HepG2 (cell line): ENCODE measurements around the gene PRDM10. TPM values are rescaled to one million over a fixed set of nuclear protein-coding genes. Genes with fewer than 3 reads are reported as not detected.
A peak's percentile ranks its signal among the peaks of the same experiment; 100 is the strongest.

Experiments
- ATAC-seq: fragments of 200-7000 bp; cut with Tn5 transposase; 3 replicates; pipeline ENCODE4 v1.9.1; 2020; ENCODE audit warnings: mild to moderate bottlenecking, moderate library complexity
- BruUV-seq: library from RNA; stranded (reverse); fragments of 400-500 nt; replicated peaks from 2 replicates; lab custom pipeline; 2021; lab: Mats Ljungman, UMichigan
- CTCF ChIA-PET: fragments of 300-600 bp; formaldehyde crosslinking; extraction: SDS; loops from one replicate; lab custom pipeline; 2021; ENCODE audit warnings: low total read pairs, inconsistent platforms, low intra/inter-chr PET ratio; lab: Yijun Ruan, JAX
- POLR2A ChIA-PET: fragments of 350-600 bp; sonication (Branson Sonifier 250); formaldehyde crosslinking; loops from one replicate; lab custom pipeline; 2020; ENCODE audit warnings: antibody characterized with exemption, inconsistent platforms; lab: Yijun Ruan, JAX
- DNase-seq: peaks from one replicate; pipeline ENCODE4 v3.0.0-alpha.2; 2015; ENCODE audit warnings: low spot score
- FAIRE-seq: peaks from 3 replicates; lab custom pipeline; 2011; peaks lifted over from hg19 to GRCh38; lab: Jason Lieb, UNC
- H2AFZ ChIP-seq: one replicate; pipeline ENCODE4 v1.6.1; 2011; ENCODE audit warnings: low read length, inconsistent platforms
- H3K27ac ChIP-seq: fragments of 300-600 bp; 3 replicates; pipeline ENCODE4 v1.8.0; 2011; ENCODE audit warnings: mixed run types, mild to moderate bottlenecking, mixed read lengths, low read length, inconsistent platforms; ENCODE audit not compliant: insufficient read depth; ENCODE audit errors: extremely low read length
- H3K27me3 ChIP-seq, 2 experiments: fragments of 200-600 bp in 1 of 2; 2 replicates in 1 of 2; 3 replicates in 1 of 2; pipeline versions ENCODE4 v1.6.0 to v1.8.0; 2011; ENCODE audit warnings: low read length in 2 of 2, mild to moderate bottlenecking in 2 of 2, moderate library complexity in 2 of 2, inconsistent platforms in 1 of 2; ENCODE audit not compliant: insufficient read depth in 2 of 2, control insufficient read depth in 1 of 2
- H3K36me3 ChIP-seq, 2 experiments: fragments of 200-600 bp in 1 of 2; replicated peaks in 1 of 2; 2 replicates in 1 of 2; 3 replicates in 1 of 2; pipeline versions ENCODE4 v1.5.1 to v1.8.0; 2011; ENCODE audit warnings: low read length in 2 of 2, inconsistent platforms in 1 of 2; ENCODE audit not compliant: insufficient read depth in 2 of 2, control insufficient read depth in 1 of 2
- H3K4me1 ChIP-seq: 2 replicates; pipeline ENCODE4 v1.5.1; 2012; ENCODE audit warnings: low read length, inconsistent platforms; ENCODE audit not compliant: insufficient read depth
- H3K4me2 ChIP-seq: 2 replicates; pipeline ENCODE4 v1.6.0; 2011; ENCODE audit warnings: low read depth, low read length, inconsistent platforms
- H3K4me3 ChIP-seq, 3 experiments: fragments of 200-600 bp in 1 of 3; sonication (generic), shearing (Covaris generic) in 1 of 3; replicated peaks in 1 of 3; 2 replicates each; pipeline ENCODE4 v1.5.1; 2011 to 2016; ENCODE audit warnings: low read length in 3 of 3, inconsistent platforms in 2 of 3, low read depth in 2 of 3, mild to moderate bottlenecking in 2 of 3, control low read depth in 1 of 3, mixed read lengths in 1 of 3; ENCODE audit not compliant: insufficient read depth in 1 of 3
- H3K79me2 ChIP-seq: one replicate; pipeline ENCODE4 v1.6.1; 2011; ENCODE audit warnings: low read length, inconsistent platforms; ENCODE audit not compliant: insufficient read depth
- H3K9ac ChIP-seq: 2 replicates; pipeline ENCODE4 v1.6.0; 2011; ENCODE audit warnings: mild to moderate bottlenecking, low read depth, low read length, inconsistent platforms; ENCODE audit not compliant: insufficient read depth
- H3K9me3 ChIP-seq: 2 replicates; pipeline ENCODE4 v1.5.1; 2012; ENCODE audit warnings: mild to moderate bottlenecking, low read length
- H4K20me1 ChIP-seq: 2 replicates; pipeline ENCODE4 v1.6.0; 2011; ENCODE audit warnings: inconsistent platforms, mild to moderate bottlenecking, low read length, moderate library complexity; ENCODE audit not compliant: insufficient read depth
- IRF2 ChIP-seq: IDR thresholded peaks from 2 replicates; pipeline ENCODE4 v1.6.1; 2018; ENCODE audit warnings: missing genetic modification reagents, missing compliant biosample characterization
- PHF20 ChIP-seq: sonication (generic); formaldehyde crosslinking; IDR thresholded peaks from 2 replicates; pipeline ENCODE4 v1.5.0; 2020; ENCODE audit warnings: mild to moderate bottlenecking, missing genetic modification reagents
- PHF21A ChIP-seq: sonication (generic); formaldehyde crosslinking; IDR thresholded peaks from 2 replicates; pipeline ENCODE4 v1.5.0; 2020; ENCODE audit warnings: mild to moderate bottlenecking, missing genetic modification reagents
- PHF5A ChIP-seq: IDR thresholded peaks from one replicate; pipeline ENCODE4 v1.6.1; 2018; ENCODE audit warnings: low read depth, missing genetic modification reagents; ENCODE audit not compliant: unreplicated experiment
- SOX13 ChIP-seq, 3 experiments: fragments of 450-650 bp in 1 of 3; sonication (generic) in 1 of 3; formaldehyde crosslinking in 1 of 3; IDR thresholded peaks in 2 of 3; conservative IDR thresholded peaks in 1 of 3; 2 replicates each; pipeline versions ENCODE4 v1.5.0 to v1.6.1; 2016 to 2020; ENCODE audit warnings: antibody characterized with exemption in 1 of 3, mild to moderate bottlenecking in 1 of 3, missing compliant biosample characterization in 1 of 3, missing genetic modification reagents in 1 of 3, moderate library complexity in 1 of 3
- SOX6 ChIP-seq, 2 experiments: fragments of 450-650 bp in 1 of 2; sonication (generic) in 1 of 2; formaldehyde crosslinking in 1 of 2; IDR thresholded peaks; 2 replicates each; pipeline versions ENCODE4 v1.4.0 to v1.6.1; 2017 to 2020; ENCODE audit warnings: antibody characterized with exemption in 1 of 2, mild to moderate bottlenecking in 1 of 2, missing genetic modification reagents in 1 of 2
- TFAP4 ChIP-seq: sonication (generic); IDR thresholded peaks from 2 replicates; pipeline ENCODE4 v1.6.1; 2016; ENCODE audit warnings: low read depth, borderline replicate concordance
- U2AF1 ChIP-seq: fragments of 200-400 bp; formaldehyde crosslinking; optimal IDR thresholded peaks from 2 replicates; pipeline ENCODE3; 2017; ENCODE audit warnings: mild to moderate bottlenecking, low read depth, low read length
- ZNF3 ChIP-seq: IDR thresholded peaks from 2 replicates; pipeline ENCODE4 v1.7.0; 2017; ENCODE audit warnings: inconsistent platforms
- ZNF576 ChIP-seq: sonication (generic); formaldehyde crosslinking; IDR thresholded peaks from 2 replicates; pipeline ENCODE4 v1.4.0; 2020; ENCODE audit warnings: mild to moderate bottlenecking, missing genetic modification reagents
- ZNF790 ChIP-seq: sonication (generic); formaldehyde crosslinking; IDR thresholded peaks from 2 replicates; pipeline ENCODE4 v1.8.0; 2022; ENCODE audit warnings: missing genetic modification reagents, mild to moderate bottlenecking, borderline replicate concordance
- WGBS: methylation state at CpG from one replicate; pipeline ENCODE4 v1.1.6; 2017; ENCODE audit warnings: low lambda C conversion rate; 5-methylcytosine and 5-hydroxymethylcytosine counted together
- in situ Hi-C: cut with HindIII; loops from 2 replicates; pipeline ENCODE4 v1.10.0; 2017; ENCODE audit warnings: low pct_unique_long_range_greater_than_20kb; ENCODE audit not compliant: extremely low pct_ligation_motif_present
- intact Hi-C: fragments of 100-400 bp; cut with micrococcal nuclease; formaldehyde crosslinking; loops from one replicate; pipeline ENCODE4 v1.10.0; 2022; ENCODE audit not compliant: unreplicated experiment
- polyA plus RNA-seq, 8 experiments: library from polyadenylated mRNA; depleted of rRNA in 3 of 8; stranded (reverse) in 7 of 8; unstranded in 1 of 8; fragments of >200 nt; fragmentation: Illumina TruSeq in 4 of 8; extraction: Trizol in 4 of 8; gene quantifications; 2 replicates each; pipeline versions ENCODE4 v1.2.1 to v1.2.3, GENCODE V29; 2011 to 2016; ENCODE audit warnings: low read depth in 4 of 8, missing spikeins in 1 of 8, mixed read lengths in 1 of 8; ENCODE audit not compliant: insufficient read depth in 1 of 8
- total RNA-seq, 5 experiments: library from RNA; depleted of rRNA; stranded (reverse); fragments of >200 nt; fragmentation: Illumina TruSeq; extraction: Trizol; gene quantifications; 2 replicates each; pipeline ENCODE4 v1.2.3, GENCODE V29; 2016; ENCODE audit warnings: low read depth in 1 of 5

The PRDM10 gene
- total and polyA plus RNA-seq, 2 of the 13 experiments (the other 11 are each of a cell fraction or from before 2014, with no cell fraction given): 5.7 to 5.8 TPM

- DNase-seq (peak; percentile 44), FAIRE-seq (peak; percentile 39), ATAC-seq (peak; percentile 91)
- ChIA-PET POLR2A (interaction anchor here (1.2 kb wide), 1 partner anchor 31 kb away, joined by 3 read pairs; no protein-coding TSS in a partner anchor), CTCF (no interaction called here)
- intact Hi-C loops: no loop called here
- TF ChIP-seq SOX6 (IDR thresholded peaks at IDR 0.05) (no peak), SOX6 (CRISPR knock-in tag; IDR thresholded peaks at IDR 0.05) (peak; percentile 14; the same call in 1 of the 2 replicates), ZNF3 (no peak), ZNF576 (CRISPR knock-in tag) (no peak), TFAP4 (peak; percentile 60; the same call in 1 of the 2 replicates), SOX13 (IDR thresholded peaks at IDR 0.05) (no peak), SOX13 (CRISPR knock-in tag; conservative IDR thresholded peaks at IDR 0.05 in 1 of 2, IDR thresholded peaks at IDR 0.05 in 1 of 2) (0 out of 4 replicates have a peak, but pooled peaks of 1 of the 2 experiments have one; percentile 31)
- Histone ChIP-seq H3K9ac (no peak overlapping the region), H3K4me2 (no peak overlapping the region), H4K20me1 (no peaks in the 10 kb centered on the region), H3K4me3 (no peak overlapping the region), H3K9me3 (no peaks in the 10 kb centered on the region), H3K79me2 (no peaks in the 10 kb centered on the region), H3K27ac (peak overlapping the region; percentile 20), H3K27me3 (no peaks in the 10 kb centered on the region), H2AFZ (no peak overlapping the region), H3K36me3 (peaks cover 6 to 34% of the 10 kb centered on the region in 2 experiments), H3K4me1 (peaks cover 15% of the 10 kb centered on the region)
- in situ Hi-C loops: no loop called here
- BruUV-seq: no TSS peak
These were observed 59.6 kb downstream of the PRDM10 start for GRCh38 chr11:129943036-129943435.

- 89% methylated on average over 4 of the region's 4 CpGs for WGBS
These were observed 63.1 kb downstream of the PRDM10 start for GRCh38 chr11:129939510-129939909.

More at GRCh38 chr11:129939510-129939909, 63.1 kb downstream of the PRDM10 start:
- H3K9ac ChIP-seq: no peak overlapping the region
- ChIA-PET POLR2A (no interaction called here), CTCF (no interaction called here)
- TF ChIP-seq PHF5A (CRISPR knock-in tag) (no peak), ZNF790 (CRISPR knock-in tag) (no peak), PHF21A (CRISPR knock-in tag) (no peak), U2AF1 (no peak), IRF2 (no peak), PHF20 (CRISPR knock-in tag) (no peak)
- no peak overlapping the region for H3K4me3 ChIP-seq
- H2AFZ ChIP-seq: no peak overlapping the region
- no peak for FAIRE-seq
- no peaks in the 10 kb centered on the region for H3K9me3 ChIP-seq
- H3K36me3 ChIP-seq: peaks cover 0 to 16% of the 10 kb centered on the region in 2 experiments; a peak in 4 of 5 replicates
- H3K27ac ChIP-seq: no peak overlapping the region
- peaks cover 15% of the 10 kb centered on the region for H3K4me1 ChIP-seq
- intact Hi-C loops (no loop called here), in situ Hi-C loops (no loop called here)
- no peaks in the 10 kb centered on the region for H3K79me2 ChIP-seq
- H4K20me1 ChIP-seq: no peaks in the 10 kb centered on the region
- no peak for ATAC-seq
- no TSS peak for BruUV-seq
- DNase-seq: no peak
- no peaks in the 10 kb centered on the region for H3K27me3 ChIP-seq
- H3K4me2 ChIP-seq: no peak overlapping the region
